Stimulated activated CD8-positive, alpha-beta memory T cell treated with anti-CD3 and anti-CD28 coated beads, Interleukin-15, amount 100 ng/mL, for 24 hours (primary cell): ENCODE measurements around the gene POLR3H.

Experiments
- DNase-seq: peaks from one replicate; pipeline ENCODE4 v3.0.0-alpha.2; 2020; ENCODE audit warnings: low read depth

POLR3H gene

GRCh38 chr22:41516462-41516861 is 27.8 kb downstream of the POLR3H start:
- no peak for DNase-seq

- DNase-seq: no peak
Measured at GRCh38 chr22:41513391-41513790, 30.9 kb downstream of the POLR3H start.

DNA sequence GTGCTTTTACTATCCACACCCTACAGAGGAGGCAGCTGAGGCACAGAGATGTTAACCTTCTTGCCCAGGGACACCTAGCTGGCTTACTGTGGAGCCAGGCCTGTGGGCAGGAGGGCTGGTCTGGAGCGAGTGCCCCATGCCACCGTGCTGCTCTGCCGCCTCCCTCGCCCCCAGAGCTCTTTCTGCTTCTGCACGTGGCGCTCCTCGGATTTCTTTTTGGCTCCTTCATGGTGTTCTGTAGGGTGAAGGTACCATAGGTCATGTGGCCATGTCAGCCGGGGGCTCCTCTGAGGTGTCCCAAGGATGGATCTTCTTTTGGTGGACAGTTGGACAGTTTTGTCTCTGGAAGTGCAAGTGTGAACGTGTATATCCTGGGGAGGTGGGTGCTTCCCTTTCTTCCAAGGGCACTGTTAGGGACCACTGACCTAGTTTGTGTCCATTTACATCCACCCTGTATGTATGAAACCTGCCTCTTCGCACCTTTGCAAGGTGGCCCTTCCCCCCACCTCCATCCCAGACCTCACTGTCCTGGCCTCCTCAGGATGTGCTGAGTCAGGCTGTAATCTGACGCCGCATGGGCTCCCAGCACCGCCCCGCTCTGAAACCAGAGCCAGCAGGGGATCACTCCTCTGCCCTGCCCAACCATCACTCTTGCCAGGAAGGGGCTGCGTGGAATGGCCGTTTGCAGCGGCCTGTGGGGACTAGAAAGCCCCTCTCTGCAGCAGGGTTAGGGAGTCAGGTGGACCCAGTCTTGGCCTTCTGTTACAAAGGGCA is 31.7 kb downstream of the POLR3H start:
- DNase-seq: no peak

GRCh38 chr22:41511521-41511968 is 32.7 kb downstream of the POLR3H start:
- DNase-seq: no peak

GRCh38 chr22:41508770-41509170 is 35.5 kb downstream of the POLR3H start:
- DNase-seq: no peak

DNA sequence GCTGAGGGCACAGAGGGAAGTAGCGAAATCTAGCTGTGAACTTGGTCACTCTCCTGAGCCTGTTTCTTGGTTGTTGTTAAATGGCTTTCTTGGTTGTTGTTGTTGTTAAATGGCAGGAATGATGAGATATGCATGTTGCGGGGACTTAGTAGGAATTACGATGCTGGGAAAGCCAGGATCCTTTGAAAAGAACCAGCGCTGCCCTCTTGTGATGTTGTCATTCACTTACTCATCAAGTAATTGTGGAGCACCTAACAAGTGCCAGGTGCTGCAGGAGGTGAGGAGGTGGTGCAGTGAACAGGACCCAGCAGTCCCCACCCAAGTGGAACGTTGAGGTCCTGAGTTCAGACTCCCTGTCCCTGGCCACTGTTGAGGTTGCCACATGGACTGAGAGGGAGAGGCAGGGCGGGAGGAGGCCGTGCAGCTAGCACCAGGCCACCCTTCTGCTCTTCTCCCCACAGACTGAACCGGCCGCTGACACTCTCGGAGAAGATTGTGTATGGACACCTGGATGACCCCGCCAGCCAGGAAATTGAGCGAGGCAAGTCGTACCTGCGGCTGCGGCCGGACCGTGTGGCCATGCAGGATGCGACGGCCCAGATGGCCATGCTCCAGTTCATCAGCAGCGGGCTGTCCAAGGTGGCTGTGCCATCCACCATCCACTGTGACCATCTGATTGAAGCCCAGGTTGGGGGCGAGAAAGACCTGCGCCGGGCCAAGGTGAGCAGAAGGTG is 36.8 kb downstream of the POLR3H start:
- no peak for DNase-seq

DNA sequence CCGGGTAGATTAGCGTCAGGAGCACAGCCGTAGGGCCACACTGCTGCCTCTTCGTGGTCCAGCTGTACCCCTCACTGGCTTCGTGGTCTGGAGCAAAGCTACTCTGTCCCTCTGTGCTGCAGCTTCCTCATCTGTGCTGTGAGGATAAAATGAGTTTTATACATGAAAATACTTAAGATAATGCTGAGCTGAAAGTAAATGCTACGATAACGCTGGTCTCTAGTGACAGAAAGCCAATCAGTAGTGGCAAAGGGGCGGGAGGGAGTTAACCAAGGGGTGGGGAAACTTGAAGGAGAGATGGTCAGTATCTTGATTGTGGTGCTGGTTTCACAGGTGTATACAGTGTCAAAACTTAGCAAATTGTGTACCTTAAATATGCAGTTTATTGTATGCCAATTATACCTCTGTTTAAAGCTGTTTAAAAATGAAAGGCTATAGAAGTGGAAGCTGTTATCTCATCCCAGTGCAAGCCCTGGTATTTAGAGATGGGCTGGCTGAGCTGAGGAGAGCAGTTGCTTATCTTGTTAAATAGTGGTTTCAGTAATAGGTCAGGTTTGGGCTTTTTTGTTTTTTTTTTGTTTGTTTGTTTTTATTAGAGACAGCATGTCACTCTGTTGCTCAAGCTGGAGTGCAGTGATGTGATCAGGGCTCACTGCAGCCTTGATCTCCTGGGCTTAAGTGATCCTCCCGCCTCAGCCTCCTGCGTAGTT is 38.6 kb downstream of the POLR3H start:
- no peak for DNase-seq

DNA sequence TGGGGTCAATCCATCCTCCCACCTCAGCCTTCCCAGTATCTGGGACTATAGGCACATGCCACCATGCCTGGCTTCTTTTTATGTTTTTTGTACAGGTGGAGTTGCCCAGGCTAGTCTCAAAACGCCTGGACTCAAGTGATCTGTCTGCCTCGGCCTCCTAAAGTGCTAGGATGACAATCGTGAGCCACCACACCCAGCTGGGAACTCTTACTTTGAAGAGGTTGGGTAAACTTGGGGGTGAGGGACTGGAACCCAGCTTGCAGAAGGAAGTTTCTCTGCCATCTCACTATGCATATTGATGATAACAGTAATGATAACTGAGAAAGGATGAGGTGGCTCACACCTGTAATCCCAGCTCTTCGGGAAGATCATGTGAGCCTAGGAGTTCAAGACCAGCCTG is 39.5 kb downstream of the POLR3H start:
- no peak for DNase-seq

- DNase-seq: no peak
Measured at GRCh38 chr22:41504397-41504796, 39.9 kb downstream of the POLR3H start.

GRCh38 chr22:41501209-41501608 is 43.1 kb downstream of the POLR3H start:
- DNase-seq: no peak

DNA sequence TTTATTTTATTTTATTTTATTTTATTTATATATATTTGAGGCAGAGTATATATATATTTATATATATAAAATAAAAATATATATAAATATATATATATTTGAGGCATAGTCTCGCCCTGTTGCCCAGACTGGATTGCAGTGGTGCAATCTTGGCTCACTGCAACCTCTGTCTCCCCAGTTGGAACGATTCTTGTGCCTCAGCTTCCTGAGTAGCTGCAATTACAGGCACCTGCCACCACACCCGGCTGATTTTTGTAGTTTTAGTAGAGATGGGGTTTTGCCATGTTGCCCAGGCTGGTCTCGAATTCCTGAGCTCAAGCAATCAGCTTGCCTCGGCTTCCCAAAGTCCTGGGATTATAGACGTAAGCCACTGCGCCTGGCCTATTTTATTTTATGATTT is 44.0 kb downstream of the POLR3H start:
- DNase-seq: no peak

DNA sequence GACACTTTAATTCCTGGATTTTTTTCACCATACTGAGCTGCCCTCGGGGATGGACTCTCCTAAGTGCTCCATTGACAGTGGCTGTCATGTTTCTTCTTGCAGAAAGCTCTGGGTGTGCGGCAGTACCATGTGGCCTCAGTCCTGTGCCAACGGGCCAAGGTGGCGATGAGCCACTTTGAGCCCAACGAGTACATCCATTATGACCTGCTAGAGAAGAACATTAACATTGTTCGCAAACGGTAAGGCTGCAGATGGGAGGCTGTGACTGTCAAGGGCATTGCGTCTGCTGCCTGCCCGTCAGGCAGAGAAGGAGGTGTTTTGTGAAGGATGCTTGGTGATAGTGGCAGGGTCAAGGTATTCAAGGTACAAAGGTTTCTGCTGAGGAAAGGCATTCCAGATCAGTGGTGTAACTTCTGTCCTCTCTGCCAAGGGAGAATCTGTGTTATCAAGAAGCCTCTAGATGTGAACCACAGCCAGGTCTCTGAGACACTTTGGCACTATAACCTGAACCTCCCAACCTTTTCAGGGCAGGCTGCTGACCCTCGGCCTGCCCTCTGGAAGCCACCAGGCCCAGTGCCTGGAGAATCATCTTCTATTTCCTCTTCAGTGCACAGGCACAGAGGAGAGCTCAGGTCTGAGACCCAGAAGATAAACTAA is 44.5 kb downstream of the POLR3H start:
- DNase-seq: no peak

- DNase-seq: no peak
Measured at GRCh38 chr22:41498303-41498835, 45.9 kb downstream of the POLR3H start.

GRCh38 chr22:41491374-41492100 is 52.7 kb downstream of the POLR3H start:
- no peak for DNase-seq

- DNase-seq: no peak
Measured at GRCh38 chr22:41488596-41489385, 55.5 kb downstream of the POLR3H start.

- no peak for DNase-seq
Measured at GRCh38 chr22:41488076-41488475, 56.2 kb downstream of the POLR3H start.

GRCh38 chr22:41487037-41487935 is 57.0 kb downstream of the POLR3H start:
- DNase-seq: no peak

- no peak for DNase-seq
Measured at GRCh38 chr22:41485033-41485432, 59.2 kb downstream of the POLR3H start.

- DNase-seq: no peak
Measured at GRCh38 chr22:41482319-41482935, 61.8 kb downstream of the POLR3H start.
